GM21576 (cell line): ENCODE measurements around the gene RPS6KL1.

Source experiments
- ATAC-seq: cut with Tn5 transposase; IDR thresholded peaks from one replicate; pipeline ENCODE4 v1.9.1; 2021; ENCODE audit warnings: mild to moderate bottlenecking, moderate library complexity; ENCODE audit not compliant: unreplicated experiment

Gene RPS6KL1

GRCh38 chr14:74952697-74953484, 29.8 kb upstream of the RPS6KL1 start:
- ATAC-seq = no peak

- ATAC-seq = no peak
Measured at GRCh38 chr14:74952180-74952665, 29.2 kb upstream of the RPS6KL1 start.

DNA sequence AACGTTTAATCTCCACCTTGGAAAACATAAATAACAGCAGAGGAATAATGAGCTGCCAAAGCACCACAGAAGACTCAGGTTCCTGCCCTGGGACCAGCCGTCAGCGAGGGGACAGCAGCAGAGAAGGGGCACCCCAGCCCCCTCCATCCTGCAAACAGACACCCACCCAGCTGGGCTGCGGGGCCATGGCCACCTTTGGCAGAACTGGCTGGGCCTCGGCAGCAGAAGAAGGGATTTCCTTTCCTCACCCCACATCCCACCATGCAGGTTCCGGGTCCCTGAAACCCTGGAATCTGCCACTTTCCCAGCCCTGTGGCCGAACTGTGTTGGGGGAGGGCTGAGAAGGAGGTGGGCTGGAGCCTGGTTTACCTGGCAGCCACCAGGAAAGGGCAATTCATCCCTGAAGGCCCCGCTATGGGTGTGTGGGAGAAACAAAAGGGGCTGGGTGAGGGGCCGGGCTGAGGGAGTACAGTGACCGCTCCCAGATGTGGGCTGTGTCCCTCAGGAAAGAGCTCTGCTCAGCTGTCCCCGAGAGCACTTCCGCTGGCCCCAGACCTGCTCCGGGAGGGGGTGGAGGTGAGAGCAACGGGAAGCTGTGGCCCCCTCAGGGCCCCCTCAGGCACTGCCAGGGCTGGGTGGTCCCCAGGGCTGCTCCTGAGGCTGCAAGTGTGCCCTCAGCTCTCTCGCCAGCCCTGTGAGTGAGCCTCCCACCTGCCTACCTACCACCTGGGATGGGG, 28.6 kb upstream of the RPS6KL1 start:
- no peak for ATAC-seq

- no peak for ATAC-seq
Measured at GRCh38 chr14:74950795-74951442, 27.9 kb upstream of the RPS6KL1 start.

DNA sequence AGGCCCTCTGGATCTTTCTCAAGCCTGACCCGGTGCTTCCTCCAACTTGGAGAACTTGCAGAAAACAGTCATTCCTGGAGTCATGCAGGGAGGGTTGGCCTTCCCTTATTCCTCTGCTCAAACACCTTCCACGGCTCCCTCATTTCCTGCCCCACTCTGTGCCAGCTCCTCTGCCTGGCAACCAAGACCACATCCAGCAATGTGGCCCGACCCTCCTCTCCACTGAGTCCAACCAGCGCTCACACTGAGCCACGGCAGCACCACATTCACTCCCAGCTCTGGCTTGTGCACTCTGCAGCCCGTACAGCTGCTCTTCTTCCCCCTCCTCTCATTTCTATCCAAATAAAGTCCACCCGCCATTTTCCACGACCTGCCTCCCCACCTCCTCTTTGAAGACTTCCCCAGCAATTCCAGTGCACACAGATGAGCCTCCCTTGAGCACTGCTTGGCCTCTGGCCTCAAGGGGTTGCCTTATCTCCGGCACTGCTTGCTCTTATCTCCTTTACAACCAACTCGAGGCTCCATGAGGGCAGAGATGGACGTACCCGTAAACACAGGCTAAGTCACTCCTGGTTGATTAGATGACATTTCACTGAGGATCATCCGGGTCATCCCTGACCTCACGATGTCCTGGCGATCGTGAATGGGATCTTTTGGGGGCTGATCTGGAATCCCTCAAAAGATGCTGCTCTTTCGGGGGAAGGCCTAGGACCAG, 27.0 kb upstream of the RPS6KL1 start:
- ATAC-seq = no peak

- no peak for ATAC-seq
Measured at GRCh38 chr14:74949191-74949601, 26.1 kb upstream of the RPS6KL1 start.

- ATAC-seq = no peak
Measured at GRCh38 chr14:74948228-74949175, 25.4 kb upstream of the RPS6KL1 start.

DNA sequence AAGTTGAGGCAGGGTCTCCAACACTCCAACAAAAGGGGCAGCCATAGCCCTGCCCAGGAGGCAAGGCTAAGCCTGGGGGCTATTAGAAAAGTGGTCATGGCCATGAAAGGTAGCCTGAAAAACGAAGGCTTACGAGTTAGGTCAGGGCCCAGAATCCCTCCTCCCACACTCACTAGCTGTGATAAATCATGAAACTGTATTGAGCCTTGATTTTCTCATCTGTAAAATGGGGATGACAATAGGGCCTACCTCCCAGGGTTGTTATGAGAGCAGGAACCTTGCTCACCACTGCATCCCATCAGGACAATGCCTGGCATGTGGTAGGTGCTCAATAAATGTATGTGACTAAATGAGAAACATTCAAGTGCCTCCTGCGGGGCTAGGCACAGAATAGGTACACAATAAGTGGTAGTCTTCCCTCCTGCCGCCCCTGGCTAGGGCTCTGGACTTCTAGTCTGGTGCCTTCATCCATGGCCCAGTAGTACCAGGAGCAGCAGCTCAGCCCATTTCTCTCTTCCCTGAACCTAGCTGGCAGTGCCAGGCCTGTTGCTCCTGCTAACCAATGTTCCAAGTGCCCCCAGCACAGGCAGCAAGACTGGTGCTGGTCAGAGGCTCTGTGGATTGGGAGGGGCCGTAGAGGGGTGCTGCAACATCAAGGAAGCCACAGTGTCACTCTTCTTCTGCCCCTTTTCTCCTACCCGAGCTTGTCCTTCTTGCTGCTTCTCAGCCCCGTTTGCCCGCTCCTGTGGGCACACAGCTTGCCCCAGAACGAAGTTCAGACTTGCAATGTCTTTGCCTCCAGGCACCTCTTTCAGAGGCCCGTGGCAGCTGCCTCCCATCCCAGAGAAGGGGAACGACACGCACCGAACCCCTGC, 24.5 kb upstream of the RPS6KL1 start:
- no peak for ATAC-seq

GRCh38 chr14:74946659-74947281, 23.7 kb upstream of the RPS6KL1 start:
- no peak for ATAC-seq

DNA sequence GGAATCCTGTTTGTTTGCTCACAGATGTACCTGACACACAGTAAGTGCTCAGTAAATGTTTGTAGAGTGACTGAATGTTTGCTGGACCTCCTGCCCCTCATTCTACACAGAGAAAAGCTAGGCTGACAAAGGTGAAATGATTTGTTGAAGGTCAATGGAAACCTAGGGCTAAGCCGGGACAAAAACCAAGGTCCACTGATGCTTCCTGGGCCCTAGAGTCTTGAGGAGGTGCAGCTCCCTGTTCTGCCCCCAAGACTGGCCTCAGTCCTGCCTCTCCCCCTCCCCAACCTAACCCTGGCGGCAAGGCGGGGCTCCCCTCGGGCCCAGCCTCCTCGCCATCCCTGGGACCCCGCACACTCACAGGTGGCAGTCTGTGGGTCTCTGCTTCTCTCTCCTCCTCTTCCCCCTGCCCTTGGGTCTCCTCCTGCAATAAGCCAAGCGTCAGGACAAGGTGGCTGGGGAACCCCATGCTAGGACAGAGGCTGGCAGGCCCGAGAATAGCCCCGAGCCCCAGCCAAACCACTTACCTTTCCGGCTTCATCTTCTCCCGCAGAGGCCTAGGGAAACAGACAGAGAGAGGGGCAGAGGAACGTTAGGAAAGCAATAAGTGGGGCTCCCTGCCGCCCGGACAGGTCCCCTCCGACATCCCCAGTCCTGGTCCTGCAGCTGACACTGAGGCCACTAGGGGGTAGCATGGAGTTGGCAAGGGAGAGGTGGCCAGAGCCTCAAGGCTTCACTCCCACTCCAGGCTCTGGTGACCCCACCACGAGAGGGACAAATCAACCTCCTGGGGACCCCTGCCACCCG, 23.0 kb upstream of the RPS6KL1 start:
- ATAC-seq = peak; percentile 42

- ATAC-seq = no peak
Measured at GRCh38 chr14:74945261-74945851, 22.3 kb upstream of the RPS6KL1 start.

DNA sequence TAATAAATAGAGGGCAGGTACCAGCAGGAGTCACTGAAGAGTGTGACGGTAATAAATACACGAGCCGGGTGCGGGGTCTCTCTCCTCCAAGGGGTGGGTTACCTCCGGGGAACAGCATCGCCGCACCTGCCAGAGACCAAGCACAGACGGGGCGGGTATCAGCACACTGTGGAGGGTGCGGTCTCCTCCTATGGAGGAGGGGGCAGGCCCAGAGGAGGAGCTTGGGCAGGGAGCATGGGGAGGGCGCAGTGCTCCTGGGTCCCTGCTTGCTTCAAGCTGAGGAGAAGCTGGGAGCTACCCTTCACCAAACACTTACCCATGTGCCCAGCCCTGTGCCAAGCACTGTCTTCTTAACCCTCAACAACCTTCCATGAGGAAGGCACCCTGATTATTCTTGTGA, 19.5 kb upstream of the RPS6KL1 start:
- peak; percentile 38 for ATAC-seq

GRCh38 chr14:74942181-74942580, 19.1 kb upstream of the RPS6KL1 start:
- ATAC-seq = peak; percentile 9

DNA sequence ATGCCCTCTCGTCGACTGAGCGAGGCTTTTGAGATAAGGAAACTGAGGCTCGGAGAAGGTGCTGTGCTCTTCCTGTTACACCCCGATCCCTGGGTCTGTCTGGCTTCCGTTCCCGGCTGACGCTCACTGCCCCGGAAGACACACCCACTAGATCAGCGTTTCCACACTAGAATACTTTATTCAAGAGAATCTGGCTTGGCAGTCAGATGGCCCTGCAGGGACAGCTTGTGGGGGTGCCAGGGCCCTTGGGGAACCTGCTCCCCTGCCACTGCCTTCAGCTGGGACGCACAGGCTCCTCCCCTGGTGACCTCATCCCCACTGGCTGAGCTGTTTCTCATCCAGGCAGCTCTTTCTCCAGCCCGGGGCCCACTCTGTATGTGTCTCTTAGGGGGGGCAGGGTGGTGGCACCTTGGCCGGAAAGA, 18.6 kb upstream of the RPS6KL1 start:
- ATAC-seq = peak; percentile 47

DNA sequence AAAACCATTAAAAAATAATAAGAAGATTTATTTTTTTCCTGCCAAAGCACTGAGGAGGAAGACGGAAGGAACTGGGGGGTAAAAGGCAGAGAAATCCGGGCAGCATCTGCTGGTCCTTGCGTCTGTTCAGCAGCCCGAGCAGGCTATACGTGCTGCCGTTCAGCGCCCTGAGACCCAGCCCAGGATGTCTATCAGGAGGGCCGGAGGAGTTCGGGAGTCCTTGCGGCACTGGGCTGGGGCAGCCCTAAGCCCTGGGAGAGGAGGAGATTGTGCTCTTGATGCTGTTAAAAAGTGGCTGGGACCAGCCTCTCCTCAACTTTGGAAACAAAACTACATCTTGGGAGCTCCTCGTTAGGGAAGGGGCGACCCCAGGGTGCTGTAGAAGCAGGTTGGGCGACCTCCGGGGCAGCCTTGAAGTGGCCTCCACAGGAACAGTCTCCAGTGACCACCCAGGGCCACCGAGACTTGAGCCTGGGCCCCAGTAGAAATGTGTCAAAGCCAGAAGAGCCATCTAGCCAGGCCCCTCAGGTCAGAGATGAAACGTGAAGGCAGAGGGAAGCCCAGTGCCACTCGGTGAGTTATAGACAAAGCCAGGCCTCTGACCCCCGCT, 18.0 kb upstream of the RPS6KL1 start:
- ATAC-seq = no peak

- ATAC-seq = no peak
Measured at GRCh38 chr14:74938531-74939495, 15.8 kb upstream of the RPS6KL1 start.
